SK-N-SH (cell line): ENCODE measurements around the gene PRKD2.

Experiments
- EZH2phosphoT487 ChIP-seq: fragments of 200-600 bp; sonication (generic); IDR thresholded peaks from 2 replicates; pipeline ENCODE4 v1.6.1; 2017; ENCODE audit warnings: low read depth, mixed run types, mild to moderate bottlenecking, antibody characterized with exemption, moderate library complexity, borderline replicate concordance
- NRF1 ChIP-seq: IDR thresholded peaks from 2 replicates; pipeline ENCODE4 v1.6.1; 2012; ENCODE audit warnings: low read depth, mild to moderate bottlenecking, low read length
- RFX5 ChIP-seq: IDR thresholded peaks from 2 replicates; pipeline ENCODE4 v1.6.1; 2012; ENCODE audit warnings: mild to moderate bottlenecking, improper control_type of control experiment, low read length
- YY1 ChIP-seq: IDR thresholded peaks from 2 replicates; pipeline ENCODE4 v1.4.0; 2012; ENCODE audit warnings: low read depth, mild to moderate bottlenecking
- TF ChIP-seq, protein P1 (sequence below): fragments of 200-600 bp; sonication (generic); IDR thresholded peaks from 2 replicates; pipeline ENCODE4 v1.6.1; 2017; ENCODE audit warnings: antibody characterized with exemption, mild to moderate bottlenecking, moderate library complexity

DNA sequence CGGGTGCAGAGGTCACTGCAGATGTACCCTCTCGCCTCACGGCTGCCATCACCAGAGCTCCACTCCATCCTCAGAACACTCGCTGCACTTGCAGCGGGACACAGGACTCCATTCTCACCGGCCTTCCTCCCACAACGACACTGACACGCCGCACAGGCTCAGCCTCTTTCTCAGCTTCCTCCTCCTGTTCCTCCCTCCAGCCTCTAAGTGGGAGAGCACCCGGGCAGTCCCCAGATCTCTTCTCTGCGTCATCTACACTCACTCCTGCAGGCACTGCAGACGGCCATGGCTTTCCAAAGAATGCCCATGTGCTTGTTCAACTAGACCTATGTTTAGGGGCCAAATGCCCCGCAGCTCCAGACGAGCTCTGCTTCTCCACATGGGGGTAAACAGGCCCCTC, 14.7 kb upstream of the PRKD2 start:
- TF ChIP-seq, protein P1, sequence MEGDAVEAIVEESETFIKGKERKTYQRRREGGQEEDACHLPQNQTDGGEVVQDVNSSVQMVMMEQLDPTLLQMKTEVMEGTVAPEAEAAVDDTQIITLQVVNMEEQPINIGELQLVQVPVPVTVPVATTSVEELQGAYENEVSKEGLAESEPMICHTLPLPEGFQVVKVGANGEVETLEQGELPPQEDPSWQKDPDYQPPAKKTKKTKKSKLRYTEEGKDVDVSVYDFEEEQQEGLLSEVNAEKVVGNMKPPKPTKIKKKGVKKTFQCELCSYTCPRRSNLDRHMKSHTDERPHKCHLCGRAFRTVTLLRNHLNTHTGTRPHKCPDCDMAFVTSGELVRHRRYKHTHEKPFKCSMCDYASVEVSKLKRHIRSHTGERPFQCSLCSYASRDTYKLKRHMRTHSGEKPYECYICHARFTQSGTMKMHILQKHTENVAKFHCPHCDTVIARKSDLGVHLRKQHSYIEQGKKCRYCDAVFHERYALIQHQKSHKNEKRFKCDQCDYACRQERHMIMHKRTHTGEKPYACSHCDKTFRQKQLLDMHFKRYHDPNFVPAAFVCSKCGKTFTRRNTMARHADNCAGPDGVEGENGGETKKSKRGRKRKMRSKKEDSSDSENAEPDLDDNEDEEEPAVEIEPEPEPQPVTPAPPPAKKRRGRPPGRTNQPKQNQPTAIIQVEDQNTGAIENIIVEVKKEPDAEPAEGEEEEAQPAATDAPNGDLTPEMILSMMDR = no peak
- TF ChIP-seq EZH2phosphoT487 (no peak), RFX5 (no peak), YY1 (no peak), NRF1 (no peak)
